Stomach (tissue), 4 donors: ENCODE measurements around the gene ETS1.

Experiments
- POLR2A ChIP-seq, 4 donors: fragments of 450-650 bp; IDR thresholded peaks; one replicate each; pipeline ENCODE4 v1.6.1; 2016; ENCODE audit warnings: antibody characterized with exemption in 4 of 4, control low read depth in 2 of 4, mild to moderate bottlenecking in 1 of 4, moderate library complexity in 1 of 4
- POLR2AphosphoS5 ChIP-seq, 3 donors: sonication (generic); formaldehyde crosslinking; IDR thresholded peaks; one replicate each; pipeline ENCODE4 v1.6.1; 2016; ENCODE audit warnings: antibody characterized with exemption in 3 of 3
- TF ChIP-seq, protein P1 (sequence below), 7 experiments: fragments of 450-650 bp in 4 of 7; fragments of 200-600 bp in 3 of 7; sonication (generic) in 3 of 7; IDR thresholded peaks; one replicate each; pipeline ENCODE4 v1.5.1; 2016 to 2019; ENCODE audit warnings: antibody characterized with exemption in 7 of 7, control low read depth in 2 of 7, mild to moderate bottlenecking in 1 of 7

DNA sequence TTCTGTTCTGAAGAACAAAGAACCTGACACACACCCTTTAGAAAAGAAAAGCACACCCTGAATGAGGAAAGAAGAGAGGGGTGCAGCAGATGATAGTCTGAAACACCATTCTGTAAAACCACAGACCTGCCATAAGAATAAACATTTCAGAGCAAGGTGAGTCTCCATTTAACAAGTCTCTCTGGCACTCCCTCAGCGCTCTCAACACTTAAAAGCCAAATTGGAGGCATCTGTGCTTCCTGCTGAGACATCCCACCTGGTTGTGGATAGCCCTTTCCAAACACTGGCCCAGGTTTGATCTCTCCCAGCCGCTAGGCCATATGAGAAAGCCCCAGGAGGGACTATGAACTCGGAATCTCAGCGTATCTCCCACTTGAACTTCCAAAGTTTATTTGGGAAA, 36.3 kb downstream of the ETS1 start:
- TF ChIP-seq, protein P1, sequence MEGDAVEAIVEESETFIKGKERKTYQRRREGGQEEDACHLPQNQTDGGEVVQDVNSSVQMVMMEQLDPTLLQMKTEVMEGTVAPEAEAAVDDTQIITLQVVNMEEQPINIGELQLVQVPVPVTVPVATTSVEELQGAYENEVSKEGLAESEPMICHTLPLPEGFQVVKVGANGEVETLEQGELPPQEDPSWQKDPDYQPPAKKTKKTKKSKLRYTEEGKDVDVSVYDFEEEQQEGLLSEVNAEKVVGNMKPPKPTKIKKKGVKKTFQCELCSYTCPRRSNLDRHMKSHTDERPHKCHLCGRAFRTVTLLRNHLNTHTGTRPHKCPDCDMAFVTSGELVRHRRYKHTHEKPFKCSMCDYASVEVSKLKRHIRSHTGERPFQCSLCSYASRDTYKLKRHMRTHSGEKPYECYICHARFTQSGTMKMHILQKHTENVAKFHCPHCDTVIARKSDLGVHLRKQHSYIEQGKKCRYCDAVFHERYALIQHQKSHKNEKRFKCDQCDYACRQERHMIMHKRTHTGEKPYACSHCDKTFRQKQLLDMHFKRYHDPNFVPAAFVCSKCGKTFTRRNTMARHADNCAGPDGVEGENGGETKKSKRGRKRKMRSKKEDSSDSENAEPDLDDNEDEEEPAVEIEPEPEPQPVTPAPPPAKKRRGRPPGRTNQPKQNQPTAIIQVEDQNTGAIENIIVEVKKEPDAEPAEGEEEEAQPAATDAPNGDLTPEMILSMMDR (IDR thresholded peaks at IDR 0.05), result no peak
- TF ChIP-seq POLR2AphosphoS5 (IDR thresholded peaks at IDR 0.05), result no peak
- no peak for TF ChIP-seq POLR2A (IDR thresholded peaks at IDR 0.05)
